ENCODE data around the gene LGR4. TPM values are rescaled to one million over a fixed set of nuclear protein-coding genes. Genes with fewer than 3 reads are reported as not detected.

Gene LGR4
- total RNA-seq, 4 donors from 2014 or later = 29.7 to 134 (median 119) TPM

GRCh38 chr11:27429761-27430393 lies 42.7 kb downstream of the LGR4 start:
- Histone ChIP-seq H3K4me3 (no peak overlapping the region), H3K27ac (peak overlapping the region in 1 of 4 donors; percentile 4), H3K4me1 (no peaks in the 10 kb centered on the region), H3K27me3 (no peaks in the 10 kb centered on the region), H3K36me3 (peaks cover 0 to 5% (median 0%) of the 10 kb centered on the region in 3 donors), H3K9me3 (no peaks in the 10 kb centered on the region)
- TF ChIP-seq POLR2A (IDR thresholded peaks at IDR 0.05) = no peak
- no peak for TF ChIP-seq CTCF (IDR thresholded peaks at IDR 0.05)
- DNase-seq = no peak

- TF ChIP-seq POLR2A (IDR thresholded peaks at IDR 0.05) = no peak
Observed at GRCh38 chr11:27427183-27427980, 45.2 kb downstream of the LGR4 start.

GRCh38 chr11:27425814-27426213 lies 46.8 kb downstream of the LGR4 start:
- H3K36me3 ChIP-seq = peaks cover 0 to 5% (median 0%) of the 10 kb centered on the region in 3 donors
- H3K27ac ChIP-seq = no peak overlapping the region
- no peaks in the 10 kb centered on the region for H3K4me1 ChIP-seq
- no peak overlapping the region for H3K4me3 ChIP-seq
- no peaks in the 10 kb centered on the region for H3K9me3 ChIP-seq
- TF ChIP-seq POLR2A (IDR thresholded peaks at IDR 0.05) (no peak), CTCF (IDR thresholded peaks at IDR 0.05) (no peak)
- no peak for DNase-seq
- H3K27me3 ChIP-seq = no peaks in the 10 kb centered on the region

More at GRCh38 chr11:27427183-27427980, 45.2 kb downstream of the LGR4 start:
- Histone ChIP-seq H3K4me3 (no peak overlapping the region), H3K4me1 (no peaks in the 10 kb centered on the region), H3K27me3 (no peaks in the 10 kb centered on the region), H3K9me3 (no peaks in the 10 kb centered on the region), H3K36me3 (peaks cover 0 to 5% (median 0%) of the 10 kb centered on the region in 3 donors), H3K27ac (no peak overlapping the region)
- DNase-seq = no peak

- no peak overlapping the region for H3K4me3 ChIP-seq
- no peaks in the 10 kb centered on the region for H3K9me3 ChIP-seq
- H3K36me3 ChIP-seq = no peaks in the 10 kb centered on the region
- no peaks in the 10 kb centered on the region for H3K27me3 ChIP-seq
- DNase-seq = peak in 1 of 3 donors; percentile 53
- no peak overlapping the region for H3K27ac ChIP-seq
- no peaks in the 10 kb centered on the region for H3K4me1 ChIP-seq
- TF ChIP-seq CTCF (IDR thresholded peaks at IDR 0.05) (no peak), POLR2A (IDR thresholded peaks at IDR 0.05) (no peak)
Observed at GRCh38 chr11:27423125-27423524, 49.5 kb downstream of the LGR4 start.

GRCh38 chr11:27421819-27422494 lies 50.6 kb downstream of the LGR4 start:
- no peak for DNase-seq
- Histone ChIP-seq H3K27ac (peak overlapping the region in 1 of 4 donors; percentile 18), H3K36me3 (no peaks in the 10 kb centered on the region), H3K4me3 (no peak overlapping the region), H3K27me3 (no peaks in the 10 kb centered on the region), H3K4me1 (no peaks in the 10 kb centered on the region), H3K9me3 (no peaks in the 10 kb centered on the region)
- TF ChIP-seq CTCF (IDR thresholded peaks at IDR 0.05) (no peak), POLR2A (IDR thresholded peaks at IDR 0.05) (no peak)

Measured in Peyer's patch (tissue), 4 donors.